NCI-H2081 treated with DMSO at 0.1 percent for 48 hours (cell line): ENCODE data around the gene PLCG1.

Experiments
- DNase-seq: peaks from one replicate; lab custom pipeline; 2025; lab: John Stamatoyannopoulos, UW

Gene PLCG1

GRCh38 chr20:41180599-41181333 is 43.4 kb downstream of the PLCG1 start:
- DNase-seq = no peak

GRCh38 chr20:41181567-41181966 is 44.2 kb downstream of the PLCG1 start:
- DNase-seq = no peak

GRCh38 chr20:41182296-41183212 is 45.2 kb downstream of the PLCG1 start:
- DNase-seq = no peak

GRCh38 chr20:41183391-41183790 is 46.0 kb downstream of the PLCG1 start:
- no peak for DNase-seq

GRCh38 chr20:41183831-41184230 is 46.5 kb downstream of the PLCG1 start:
- DNase-seq = no peak

GRCh38 chr20:41185013-41185757 is 47.8 kb downstream of the PLCG1 start:
- no peak for DNase-seq

GRCh38 chr20:41187668-41188067 is 50.3 kb downstream of the PLCG1 start:
- DNase-seq = no peak

GRCh38 chr20:41191562-41192500 is 54.5 kb downstream of the PLCG1 start:
- DNase-seq = no peak

GRCh38 chr20:41192575-41192974 is 55.2 kb downstream of the PLCG1 start:
- no peak for DNase-seq

- DNase-seq = no peak
Observed at GRCh38 chr20:41196653-41197225, 59.4 kb downstream of the PLCG1 start.

- DNase-seq = no peak
Observed at GRCh38 chr20:41198443-41198842, 61.1 kb downstream of the PLCG1 start.

GRCh38 chr20:41200446-41201202 is 63.3 kb downstream of the PLCG1 start:
- DNase-seq = no peak

GRCh38 chr20:41201760-41202159 is 64.4 kb downstream of the PLCG1 start:
- DNase-seq = no peak

GRCh38 chr20:41202426-41202825 is 65.1 kb downstream of the PLCG1 start:
- no peak for DNase-seq

- DNase-seq = no peak
Observed at GRCh38 chr20:41203660-41204059, 66.3 kb downstream of the PLCG1 start.

- DNase-seq = no peak
Observed at GRCh38 chr20:41204304-41205265, 67.2 kb downstream of the PLCG1 start.

- DNase-seq = no peak
Observed at GRCh38 chr20:41205313-41205712, 68.0 kb downstream of the PLCG1 start.

GRCh38 chr20:41213150-41213820 is 75.9 kb downstream of the PLCG1 start:
- DNase-seq = peak; percentile 11
